BJ (cell line): Measurements from ENCODE around the gene DLST. TPM values are rescaled to one million over a fixed set of nuclear protein-coding genes. Genes with fewer than 3 reads are reported as not detected.

Experiments
- CTCF ChIA-PET: fragments of 350-600 bp; formaldehyde crosslinking; extraction: SDS; loops from one replicate; lab custom pipeline; 2021; ENCODE audit warnings: antibody characterized with exemption, inconsistent platforms; lab: Yijun Ruan, JAX
- POLR2A ChIA-PET: fragments of 300-600 bp; sonication (Branson Sonifier 250); formaldehyde crosslinking; extraction: SDS; loops from one replicate; lab custom pipeline; 2021; ENCODE audit warnings: antibody characterized with exemption; lab: Charles Lee
- DNase-seq: peaks from one replicate; pipeline ENCODE4 v3.0.0-alpha.2; 2011; ENCODE audit warnings: low read depth
- H3K27me3 ChIP-seq: 2 replicates; pipeline ENCODE4 v1.6.0; 2011; ENCODE audit warnings: low read length; ENCODE audit not compliant: control insufficient read depth, insufficient read depth
- H3K36me3 ChIP-seq: 2 replicates; pipeline ENCODE4 v1.5.1; 2011; ENCODE audit warnings: low read length; ENCODE audit not compliant: control insufficient read depth, insufficient read depth
- H3K4me3 ChIP-seq: 2 replicates; pipeline ENCODE4 v1.5.1; 2011; ENCODE audit warnings: low read depth, mild to moderate bottlenecking, control low read depth, low read length
- polyA plus RNA-seq: library from polyadenylated mRNA; depleted of rRNA; stranded (reverse); fragments of >200 nt; gene quantifications from 2 replicates; pipeline ENCODE4 v1.2.3, GENCODE V29; 2011
- TF ChIP-seq, protein P1 (sequence below): IDR thresholded peaks from 2 replicates; pipeline ENCODE4 v1.5.1; 2011; ENCODE audit warnings: low read depth, mild to moderate bottlenecking, control low read depth, inconsistent platforms, low read length, moderate library complexity; ENCODE audit not compliant: insufficient read depth

DLST gene
- polyA plus RNA-seq, 1 experiment = 150 TPM

DNA sequence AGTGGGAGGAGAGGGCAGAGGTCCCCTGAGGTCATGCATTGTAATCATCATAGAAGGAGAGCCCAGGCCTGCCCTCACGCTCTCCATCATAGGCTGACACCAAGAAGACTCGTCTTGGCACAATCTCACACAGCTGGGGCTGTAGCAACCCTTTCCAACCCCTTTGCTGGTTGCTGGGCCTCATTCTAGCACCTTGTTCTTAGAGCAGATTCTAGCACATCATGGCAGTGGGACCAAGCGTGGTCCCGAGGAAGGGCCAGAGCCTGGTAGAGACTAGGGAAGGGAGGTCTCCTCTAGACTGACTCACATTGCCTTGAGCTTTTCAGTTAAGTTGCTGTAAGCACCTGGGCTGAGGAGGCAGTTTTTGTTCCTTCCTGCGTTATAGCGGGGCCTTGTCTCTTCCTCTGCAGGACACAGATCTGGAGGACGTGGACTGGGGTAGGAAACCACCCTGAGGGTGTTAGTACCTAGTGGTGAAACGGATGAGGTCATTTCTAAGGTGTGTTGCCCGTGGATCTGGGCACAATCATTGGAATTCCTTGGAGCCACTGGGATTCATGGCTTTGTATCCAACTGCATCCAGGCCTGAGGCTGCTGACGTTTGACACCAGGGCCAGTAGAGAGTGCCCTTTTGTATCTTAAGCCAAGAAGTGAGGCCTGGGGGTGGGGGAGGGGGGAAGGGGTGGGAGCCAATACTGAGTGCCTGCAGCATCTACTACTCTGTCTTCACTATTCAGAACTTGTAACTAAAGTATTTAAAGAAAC, 21.4 kb downstream of the DLST start:
- no peak for DNase-seq
- Histone ChIP-seq H3K4me3 (no peak overlapping the region), H3K27me3 (no peaks in the 10 kb centered on the region), H3K36me3 (peaks cover 36% of the 10 kb centered on the region)
- ChIA-PET POLR2A (no interaction called here), CTCF (interaction anchor here (1.7 to 14.0 kb wide), 3 partner anchors 27 to 185 kb away, joined by 4 to 315 read pairs (median 195); partner anchors contain the start of genes DLST and PROX2)
- TF ChIP-seq, protein P1, sequence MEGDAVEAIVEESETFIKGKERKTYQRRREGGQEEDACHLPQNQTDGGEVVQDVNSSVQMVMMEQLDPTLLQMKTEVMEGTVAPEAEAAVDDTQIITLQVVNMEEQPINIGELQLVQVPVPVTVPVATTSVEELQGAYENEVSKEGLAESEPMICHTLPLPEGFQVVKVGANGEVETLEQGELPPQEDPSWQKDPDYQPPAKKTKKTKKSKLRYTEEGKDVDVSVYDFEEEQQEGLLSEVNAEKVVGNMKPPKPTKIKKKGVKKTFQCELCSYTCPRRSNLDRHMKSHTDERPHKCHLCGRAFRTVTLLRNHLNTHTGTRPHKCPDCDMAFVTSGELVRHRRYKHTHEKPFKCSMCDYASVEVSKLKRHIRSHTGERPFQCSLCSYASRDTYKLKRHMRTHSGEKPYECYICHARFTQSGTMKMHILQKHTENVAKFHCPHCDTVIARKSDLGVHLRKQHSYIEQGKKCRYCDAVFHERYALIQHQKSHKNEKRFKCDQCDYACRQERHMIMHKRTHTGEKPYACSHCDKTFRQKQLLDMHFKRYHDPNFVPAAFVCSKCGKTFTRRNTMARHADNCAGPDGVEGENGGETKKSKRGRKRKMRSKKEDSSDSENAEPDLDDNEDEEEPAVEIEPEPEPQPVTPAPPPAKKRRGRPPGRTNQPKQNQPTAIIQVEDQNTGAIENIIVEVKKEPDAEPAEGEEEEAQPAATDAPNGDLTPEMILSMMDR = no peak

DNA sequence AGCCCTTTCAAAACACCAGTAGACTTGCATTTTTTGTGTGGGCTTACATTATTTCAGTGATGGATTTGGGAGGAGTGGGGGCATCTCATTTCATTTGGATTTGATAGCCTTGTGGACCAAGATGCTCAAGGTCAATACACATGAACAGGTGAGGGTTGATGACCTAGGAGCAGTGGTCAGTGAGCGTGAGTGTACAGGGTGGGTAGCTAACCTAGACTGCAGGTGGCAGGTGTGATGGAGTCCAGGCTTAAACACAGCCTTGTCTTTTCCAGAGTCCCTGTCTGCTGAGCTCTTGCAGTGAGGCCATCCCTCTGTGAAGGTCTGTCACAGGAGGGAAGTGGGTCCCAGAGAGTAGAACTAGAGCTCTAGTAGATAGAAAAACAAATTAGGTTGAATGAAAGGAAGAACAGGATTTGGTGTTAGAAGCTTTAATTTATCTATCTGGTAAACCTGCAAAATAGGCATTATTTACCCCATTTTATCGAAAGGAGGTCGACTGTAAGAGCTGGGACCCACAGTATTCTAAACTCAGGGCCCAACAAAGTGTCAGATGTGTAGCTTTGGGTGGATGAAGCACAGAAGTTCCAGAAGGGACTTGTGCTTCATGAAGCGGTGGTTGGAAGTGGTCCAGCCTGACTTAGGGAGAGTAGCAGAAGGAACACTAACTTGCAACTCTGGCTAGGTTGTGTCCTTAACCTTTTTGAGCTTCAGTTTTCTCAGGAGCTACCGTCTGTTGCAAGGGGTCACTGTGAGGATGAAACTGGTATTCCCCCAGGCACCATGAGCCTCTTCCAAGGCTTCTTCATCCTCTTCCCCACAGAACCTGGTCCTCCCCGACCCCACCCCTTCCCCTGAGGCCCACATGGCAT, 23.2 kb downstream of the DLST start:
- TF ChIP-seq, protein P1 = no peak
- peaks cover 22% of the 10 kb centered on the region for H3K36me3 ChIP-seq
- H3K27me3 ChIP-seq = no peaks in the 10 kb centered on the region
- ChIA-PET POLR2A (no interaction called here), CTCF (interaction anchor here (0.9 to 14.0 kb wide), 24 partner anchors 10 to 402 kb away, joined by 3 to 315 read pairs (median 6); partner anchors contain the start of genes ACYP1, DLST, PROX2 and RPS6KL1)
- DNase-seq = no peak
- H3K4me3 ChIP-seq = no peak overlapping the region

DNA sequence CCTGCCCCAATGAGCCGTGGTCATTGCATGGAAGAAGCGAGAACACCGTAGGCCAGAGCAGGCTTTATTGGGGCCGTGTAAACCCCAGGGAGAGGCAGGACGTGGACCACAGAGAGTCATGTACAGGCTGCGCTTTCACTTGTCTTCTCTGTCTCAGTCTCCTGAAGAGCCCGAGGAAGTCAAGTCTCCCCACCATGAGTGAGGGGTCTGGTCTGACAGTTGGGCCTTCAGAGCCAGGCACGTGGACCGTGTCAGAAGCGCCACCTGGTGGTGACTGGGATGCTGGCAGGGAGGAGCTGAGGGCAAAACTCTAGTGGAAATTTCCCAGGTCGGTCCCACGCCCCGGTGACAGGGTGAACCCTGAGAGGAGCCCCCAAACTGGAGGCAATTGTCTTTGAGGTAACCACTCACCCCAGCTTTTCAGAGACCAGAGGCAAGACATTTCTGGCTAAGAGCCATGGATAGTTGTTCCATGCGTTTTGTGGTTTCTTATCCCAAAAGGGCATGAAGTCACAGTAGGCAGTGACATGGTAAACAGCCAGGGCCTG, 24.0 kb downstream of the DLST start:
- H3K36me3 ChIP-seq = peaks cover 22% of the 10 kb centered on the region
- H3K4me3 ChIP-seq = no peak overlapping the region
- H3K27me3 ChIP-seq = no peaks in the 10 kb centered on the region
- ChIA-PET CTCF (interaction anchor here (0.6 to 14.0 kb wide), 33 partner anchors 9 to 403 kb away, joined by 3 to 315 read pairs (median 5); partner anchors contain the start of genes ACYP1, DLST, PROX2 and RPS6KL1), POLR2A (no interaction called here)
- DNase-seq = no peak
- TF ChIP-seq, protein P1 = peak; percentile 93

DNA sequence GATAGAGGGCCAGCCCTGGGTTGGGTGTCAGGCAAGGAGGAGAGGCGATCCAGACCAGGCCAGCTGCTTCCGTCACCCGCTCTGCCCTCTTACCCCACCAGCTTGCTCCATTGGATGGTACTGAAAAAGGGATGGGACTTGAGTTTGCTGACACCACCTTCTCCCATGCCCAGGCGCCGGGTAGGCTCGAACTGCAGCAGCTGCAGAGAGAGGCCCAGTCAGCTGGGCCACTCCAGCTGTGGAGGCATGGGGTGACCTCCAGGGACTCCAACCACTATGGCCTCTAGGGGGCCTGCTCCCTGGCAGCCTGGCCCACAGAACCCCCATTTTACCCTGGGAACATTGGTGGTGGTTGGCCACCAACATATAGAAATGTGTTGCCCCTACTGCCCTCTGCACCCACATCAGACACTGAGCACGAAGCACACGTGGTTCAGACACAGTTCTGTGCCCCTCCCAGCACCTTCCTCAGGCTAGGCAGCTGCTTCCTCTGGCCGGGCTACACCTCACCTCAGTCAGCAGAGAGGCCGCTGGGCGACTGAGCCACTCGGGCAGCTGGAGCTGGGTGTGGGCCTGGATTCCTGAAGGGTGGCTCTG, 25.3 kb downstream of the DLST start:
- TF ChIP-seq, protein P1 = 0 out of 2 replicates have a peak, but pooled peaks have one; percentile 25

More for the DNA sequence above, 25.3 kb downstream of the DLST start:
- no peaks in the 10 kb centered on the region for H3K27me3 ChIP-seq
- CTCF ChIA-PET = interaction anchor here (0.6 to 14.0 kb wide), 11 partner anchors 12 to 770 kb away, joined by 3 to 315 read pairs (median 21); partner anchors contain the start of genes DLST and PROX2
- POLR2A ChIA-PET = interaction anchor here (0.6 kb wide), 1 partner anchor 29 kb away, joined by 4 read pairs; no protein-coding TSS in a partner anchor
- H3K4me3 ChIP-seq = no peak overlapping the region
- peaks cover 19% of the 10 kb centered on the region for H3K36me3 ChIP-seq
- no peak for DNase-seq
